ENCODE results near the gene MTX1. TPM values are rescaled to one million over a fixed set of nuclear protein-coding genes. Genes with fewer than 3 reads are reported as not detected.

The MTX1 gene
- total RNA-seq, 4 donors from 2014 or later: 14.4 to 26.9 (median 24.6) TPM

GRCh38 chr1:155168456-155169210 lies 39.9 kb upstream of the MTX1 start:
- peaks cover 23 to 28% of the 10 kb centered on the region in 2 donors for H3K4me1 ChIP-seq
- no peak overlapping the region for H3K27ac ChIP-seq
- no peaks in the 10 kb centered on the region for H3K9me3 ChIP-seq
- H3K4me3 ChIP-seq: no peak overlapping the region
- peaks cover under 1 to 1% (median under 1%) of the 10 kb centered on the region in 3 donors for H3K27me3 ChIP-seq
- DNase-seq (no peak), ATAC-seq (no peak)
- H3K36me3 ChIP-seq: peaks cover 0 to 23% of the 10 kb centered on the region in 2 donors
- TF ChIP-seq CTCF (IDR thresholded peaks at IDR 0.05 in 4 of 5, conservative IDR thresholded peaks at IDR 0.05 in 1 of 5): no peak
- intact Hi-C loops (cut with DNase I; ENCODE audit: low total_unique reads): no loop called here
- in situ Hi-C loops (cut with MboI; ENCODE audit: low sequenced_read_pairs in 4 of 4): loop anchor here (5.0 kb wide), 1 partner anchor 76 kb away; no protein-coding TSS in a partner anchor

DNA sequence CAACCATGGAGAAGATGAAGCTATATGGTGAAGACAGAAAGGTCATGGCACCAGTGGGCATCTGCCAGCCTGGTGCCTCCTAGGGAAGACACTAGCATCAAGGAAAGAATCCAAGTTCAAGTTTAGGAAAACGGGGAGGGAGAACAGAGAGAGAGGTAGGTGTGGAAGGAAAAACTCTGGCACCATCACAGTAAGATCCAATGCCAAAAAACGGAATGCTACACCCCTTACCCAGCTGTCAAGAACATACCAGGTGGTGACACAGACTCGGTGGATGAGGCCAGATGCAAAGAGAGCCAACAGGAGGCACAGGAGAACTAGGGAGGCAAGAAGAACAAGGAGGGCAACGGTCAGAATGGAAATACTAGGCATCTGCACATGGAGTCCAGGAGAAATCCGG lies 39.0 kb upstream of the MTX1 start:
- H3K27me3 ChIP-seq: peaks cover 9 to 10% (median 10%) of the 10 kb centered on the region in 3 donors
- ATAC-seq: no peak
- H3K36me3 ChIP-seq: peaks cover 0 to 23% of the 10 kb centered on the region in 2 donors
- no peak for DNase-seq
- TF ChIP-seq CTCF (IDR thresholded peaks at IDR 0.05 in 4 of 5, conservative IDR thresholded peaks at IDR 0.05 in 1 of 5) (no peak), POLR2A (IDR thresholded peaks at IDR 0.05) (no peak)
- H3K4me3 ChIP-seq: no peak overlapping the region
- intact Hi-C loops (cut with DNase I; ENCODE audit: low total_unique reads): no loop called here
- in situ Hi-C loops (cut with MboI; ENCODE audit: low sequenced_read_pairs in 4 of 4): loop anchor here (5.0 kb wide), 1 partner anchor 77 kb away; no protein-coding TSS in a partner anchor
- peaks cover 29% of the 10 kb centered on the region in 2 donors for H3K4me1 ChIP-seq
- no peaks in the 10 kb centered on the region for H3K9me3 ChIP-seq
- H3K27ac ChIP-seq: no peak overlapping the region

- Histone ChIP-seq H3K4me3 (no peak overlapping the region), H3K27me3 (peaks cover 15 to 17% (median 16%) of the 10 kb centered on the region in 3 donors), H3K36me3 (peaks cover 0 to 23% of the 10 kb centered on the region in 2 donors), H3K9me3 (no peaks in the 10 kb centered on the region), H3K4me1 (peaks cover 29% of the 10 kb centered on the region in 2 donors), H3K27ac (no peak overlapping the region)
- DNase-seq (no peak), ATAC-seq (no peak)
- TF ChIP-seq CTCF (IDR thresholded peaks at IDR 0.05 in 4 of 5, conservative IDR thresholded peaks at IDR 0.05 in 1 of 5) (no peak), POLR2A (IDR thresholded peaks at IDR 0.05) (no peak)
- intact Hi-C loops (cut with DNase I; ENCODE audit: low total_unique reads) (loop anchor here (5.0 kb wide), 1 partner anchor 57 kb away; no protein-coding TSS in a partner anchor), in situ Hi-C loops (cut with MboI; ENCODE audit: low sequenced_read_pairs in 4 of 4) (no loop called here)
Measured at GRCh38 chr1:155170101-155170785, 38.3 kb upstream of the MTX1 start.

DNA sequence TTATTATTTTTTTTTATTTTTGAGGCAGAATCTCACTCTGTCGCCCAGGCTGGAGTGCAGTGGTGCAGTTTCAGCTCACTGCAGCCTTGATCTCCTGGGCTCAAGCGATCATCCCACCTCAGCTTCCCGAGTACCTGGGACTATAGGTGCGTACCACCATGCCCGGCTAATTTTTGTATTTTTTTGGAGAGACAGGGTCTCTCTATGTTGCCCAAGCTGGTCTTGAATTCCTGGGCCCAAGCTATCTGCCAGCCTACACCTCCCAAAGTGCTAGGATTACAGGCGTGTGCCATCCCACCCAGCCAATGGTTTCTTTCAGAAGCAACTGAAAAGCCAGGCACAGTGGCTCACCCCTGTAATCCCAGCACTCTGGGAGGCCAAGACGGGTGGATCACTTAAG lies 37.7 kb upstream of the MTX1 start:
- DNase-seq: no peak

More for the DNA sequence above, 37.7 kb upstream of the MTX1 start:
- TF ChIP-seq CTCF (IDR thresholded peaks at IDR 0.05 in 4 of 5, conservative IDR thresholded peaks at IDR 0.05 in 1 of 5): no peak
- TF ChIP-seq POLR2A (IDR thresholded peaks at IDR 0.05): no peak
- no peaks in the 10 kb centered on the region for H3K9me3 ChIP-seq
- intact Hi-C loops (cut with DNase I; ENCODE audit: low total_unique reads) (loop anchor here (5.0 kb wide), 1 partner anchor 56 kb away; no protein-coding TSS in a partner anchor), in situ Hi-C loops (cut with MboI; ENCODE audit: low sequenced_read_pairs in 4 of 4) (no loop called here)
- no peak overlapping the region for H3K27ac ChIP-seq
- H3K4me1 ChIP-seq: peaks cover 28 to 29% of the 10 kb centered on the region in 2 donors
- peaks cover 15 to 21% (median 18%) of the 10 kb centered on the region in 3 donors for H3K27me3 ChIP-seq
- peaks cover 0 to 23% of the 10 kb centered on the region in 2 donors for H3K36me3 ChIP-seq
- H3K4me3 ChIP-seq: no peak overlapping the region
- no peak for ATAC-seq

Measured in gastrocnemius medialis (tissue), 4 donors.